HUES64 (cell line): ENCODE results near the gene LIPF.

Experiments used
- H3K27ac ChIP-seq: 2 replicates; pipeline ENCODE4 v1.7.0; 2013; ENCODE audit warnings: low read depth, low read length, inconsistent platforms
- H3K27me3 ChIP-seq: 2 replicates; pipeline ENCODE4 v1.6.1; 2013; ENCODE audit warnings: mild to moderate bottlenecking, low read length; ENCODE audit not compliant: insufficient read depth
- H3K36me3 ChIP-seq: 2 replicates; pipeline ENCODE4 v1.6.1; 2013; ENCODE audit warnings: mild to moderate bottlenecking, low read length; ENCODE audit not compliant: insufficient read depth
- H3K4me1 ChIP-seq: 2 replicates; pipeline ENCODE4 v1.6.1; 2013; ENCODE audit warnings: mild to moderate bottlenecking, low read length, moderate library complexity; ENCODE audit not compliant: insufficient read depth
- H3K4me3 ChIP-seq: 2 replicates; pipeline ENCODE4 v1.5.1; 2013; ENCODE audit warnings: mild to moderate bottlenecking, low read length, moderate library complexity
- H3K9ac ChIP-seq: 2 replicates; pipeline ENCODE4 v1.6.1; 2013; ENCODE audit warnings: mild to moderate bottlenecking, low read depth, low read length
- H3K9me3 ChIP-seq: 2 replicates; pipeline ENCODE4 v1.6.1; 2013; ENCODE audit warnings: low read depth, low read length; ENCODE audit not compliant: insufficient read depth
- WGBS: fragments of 150-250, 120-280 bp; methylation state at CpG from one replicate; pipeline ENCODE4 v1.1.7; 2013; ENCODE audit warnings: missing lambda C conversion rate; 5-methylcytosine and 5-hydroxymethylcytosine counted together

The LIPF gene

GRCh38 chr10:88715517-88715916 is 51.3 kb downstream of the LIPF start:
- no peaks in the 10 kb centered on the region for H3K36me3 ChIP-seq
- H3K9ac ChIP-seq = no peak overlapping the region
- WGBS = no CpG with 5 or more reads among the region's 1 CpG
- no peak overlapping the region for H3K4me3 ChIP-seq
- H3K27me3 ChIP-seq = peaks cover 20% of the 10 kb centered on the region; the same call in 1 of the 2 replicates
- H3K27ac ChIP-seq = no peak overlapping the region
- no peaks in the 10 kb centered on the region for H3K9me3 ChIP-seq
- no peaks in the 10 kb centered on the region; the same call in 1 of the 2 replicates for H3K4me1 ChIP-seq

- Histone ChIP-seq H3K4me3 (no peak overlapping the region), H3K9ac (no peak overlapping the region), H3K27ac (no peak overlapping the region), H3K9me3 (no peaks in the 10 kb centered on the region), H3K27me3 (peaks cover 18% of the 10 kb centered on the region; the same call in 1 of the 2 replicates), H3K36me3 (no peaks in the 10 kb centered on the region), H3K4me1 (no peaks in the 10 kb centered on the region)
- WGBS = 92% methylated on average over 4 of the region's 4 CpGs
Observed at GRCh38 chr10:88721392-88721791, 57.1 kb downstream of the LIPF start.

- Histone ChIP-seq H3K27me3 (peaks cover 16% of the 10 kb centered on the region; the same call in 1 of the 2 replicates), H3K27ac (no peak overlapping the region), H3K4me1 (no peaks in the 10 kb centered on the region), H3K9me3 (no peaks in the 10 kb centered on the region), H3K36me3 (no peaks in the 10 kb centered on the region), H3K9ac (no peak overlapping the region), H3K4me3 (no peak overlapping the region)
- 86% methylated on average over 1 of the region's 1 CpG for WGBS
Observed at GRCh38 chr10:88725798-88726197, 61.6 kb downstream of the LIPF start.

- Histone ChIP-seq H3K9me3 (no peaks in the 10 kb centered on the region), H3K9ac (no peak overlapping the region), H3K27ac (no peak overlapping the region), H3K4me3 (no peak overlapping the region), H3K4me1 (peaks cover 4% of the 10 kb centered on the region; the same call in 1 of the 2 replicates), H3K27me3 (peaks cover 16% of the 10 kb centered on the region; the same call in 1 of the 2 replicates), H3K36me3 (no peaks in the 10 kb centered on the region)
- WGBS = 81% methylated on average over 30 of the region's 30 CpGs
Observed at GRCh38 chr10:88728107-88728763, 64.0 kb downstream of the LIPF start.
